DOHH2 (cell line): ENCODE results near the gene OIT3.

ENCODE experiments used
- EZH2phosphoT487 ChIP-seq: fragments of 200-600 bp; sonication (generic); IDR thresholded peaks from 2 replicates; pipeline ENCODE4 v1.6.1; 2017; ENCODE audit warnings: borderline replicate concordance, mild to moderate bottlenecking, antibody characterized with exemption, low read length, moderate library complexity, mixed read lengths
- TF ChIP-seq, protein P1 (sequence below): fragments of 200-600 bp; sonication (generic); IDR thresholded peaks from one replicate; pipeline ENCODE4 v1.5.1; 2014; ENCODE audit warnings: antibody characterized with exemption, mild to moderate bottlenecking, low read depth, low read length; ENCODE audit not compliant: poor library complexity, severe bottlenecking

DNA sequence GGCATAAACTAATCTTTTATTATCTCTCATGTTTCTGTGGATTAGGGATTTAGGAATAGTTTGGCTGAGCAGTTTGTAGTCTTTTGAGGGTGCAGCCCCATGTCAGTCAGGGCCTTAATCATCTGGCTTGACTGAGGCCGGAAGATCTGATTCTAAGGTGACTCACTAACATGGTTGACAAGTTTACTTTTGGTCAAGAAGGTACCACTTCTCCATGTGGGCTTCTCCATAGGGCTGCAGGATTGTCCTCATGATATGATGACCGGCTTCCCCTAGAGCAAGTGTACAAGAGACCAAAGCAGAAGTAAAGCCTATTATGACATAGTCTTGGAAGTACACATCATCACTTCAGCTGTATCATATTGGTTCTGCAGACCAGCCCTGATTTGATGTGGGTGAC lies 45.9 kb upstream of the OIT3 start:
- TF ChIP-seq, protein P1, sequence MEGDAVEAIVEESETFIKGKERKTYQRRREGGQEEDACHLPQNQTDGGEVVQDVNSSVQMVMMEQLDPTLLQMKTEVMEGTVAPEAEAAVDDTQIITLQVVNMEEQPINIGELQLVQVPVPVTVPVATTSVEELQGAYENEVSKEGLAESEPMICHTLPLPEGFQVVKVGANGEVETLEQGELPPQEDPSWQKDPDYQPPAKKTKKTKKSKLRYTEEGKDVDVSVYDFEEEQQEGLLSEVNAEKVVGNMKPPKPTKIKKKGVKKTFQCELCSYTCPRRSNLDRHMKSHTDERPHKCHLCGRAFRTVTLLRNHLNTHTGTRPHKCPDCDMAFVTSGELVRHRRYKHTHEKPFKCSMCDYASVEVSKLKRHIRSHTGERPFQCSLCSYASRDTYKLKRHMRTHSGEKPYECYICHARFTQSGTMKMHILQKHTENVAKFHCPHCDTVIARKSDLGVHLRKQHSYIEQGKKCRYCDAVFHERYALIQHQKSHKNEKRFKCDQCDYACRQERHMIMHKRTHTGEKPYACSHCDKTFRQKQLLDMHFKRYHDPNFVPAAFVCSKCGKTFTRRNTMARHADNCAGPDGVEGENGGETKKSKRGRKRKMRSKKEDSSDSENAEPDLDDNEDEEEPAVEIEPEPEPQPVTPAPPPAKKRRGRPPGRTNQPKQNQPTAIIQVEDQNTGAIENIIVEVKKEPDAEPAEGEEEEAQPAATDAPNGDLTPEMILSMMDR, result no peak
- no peak for TF ChIP-seq EZH2phosphoT487
